NCI-H774 (cell line): ENCODE results near the gene PHTF2.
"Not testable (repeated sequence)": the region's sequence is repeated elsewhere in the genome, so short reads cannot be mapped to it uniquely, and the experiment has no call there.

Source experiments
- DNase-seq: peaks from one replicate; lab custom pipeline; 2025; lab: John Stamatoyannopoulos, UW

The PHTF2 gene

GRCh38 chr7:77798394-77799077, at the start of gene PHTF2, which contains the start of gene TMEM60:
PHTF2 (plus strand) TSS chr7:77798773.
TMEM60 (minus strand) TSS chr7:77798434; CDS start chr7:77794373, 4,061 bp downstream.
- peak; percentile 99 for DNase-seq

DNA sequence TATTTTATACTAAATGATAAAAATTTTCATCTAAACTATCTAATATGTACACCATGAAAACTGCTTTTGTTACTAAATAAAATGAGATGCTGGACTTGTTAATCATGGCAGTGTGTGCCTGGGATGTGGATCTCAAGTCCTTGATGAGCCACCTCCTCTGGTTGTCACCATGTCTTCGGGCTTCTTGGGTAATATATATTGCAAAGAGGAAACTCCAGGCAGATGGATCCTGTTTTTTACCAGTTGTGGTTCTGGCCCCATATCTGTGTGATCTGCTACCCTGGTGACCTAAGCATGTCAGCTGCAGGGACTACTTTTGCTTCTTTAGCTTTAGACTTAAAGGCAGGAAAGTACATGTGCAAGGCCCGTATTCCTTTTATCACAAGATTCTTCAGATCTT, 46.6 kb upstream of the PHTF2 start:
- DNase-seq: no peak

GRCh38 chr7:77753173-77753572, 45.4 kb upstream of the PHTF2 start:
- DNase-seq: peak; percentile 54

DNA sequence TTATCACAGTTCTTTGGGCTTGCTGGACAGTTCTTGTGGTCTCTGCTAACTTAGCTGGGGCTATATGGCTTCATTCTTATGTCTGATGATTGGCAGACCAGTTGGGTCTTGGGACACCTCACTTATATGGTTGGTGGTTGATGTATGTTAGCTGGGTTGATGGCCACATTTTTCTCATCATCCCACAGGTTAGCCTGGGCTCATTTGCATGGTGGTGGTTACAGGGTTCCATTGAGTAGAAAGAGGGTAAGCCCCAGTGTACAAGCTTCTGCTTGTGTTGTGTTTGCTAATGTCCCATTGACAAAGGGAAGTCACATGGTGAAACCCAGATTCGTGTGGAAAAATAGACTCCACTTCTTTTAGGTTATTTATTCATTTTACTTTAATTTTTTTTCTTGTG, 41.0 kb upstream of the PHTF2 start:
- no peak for DNase-seq

DNA sequence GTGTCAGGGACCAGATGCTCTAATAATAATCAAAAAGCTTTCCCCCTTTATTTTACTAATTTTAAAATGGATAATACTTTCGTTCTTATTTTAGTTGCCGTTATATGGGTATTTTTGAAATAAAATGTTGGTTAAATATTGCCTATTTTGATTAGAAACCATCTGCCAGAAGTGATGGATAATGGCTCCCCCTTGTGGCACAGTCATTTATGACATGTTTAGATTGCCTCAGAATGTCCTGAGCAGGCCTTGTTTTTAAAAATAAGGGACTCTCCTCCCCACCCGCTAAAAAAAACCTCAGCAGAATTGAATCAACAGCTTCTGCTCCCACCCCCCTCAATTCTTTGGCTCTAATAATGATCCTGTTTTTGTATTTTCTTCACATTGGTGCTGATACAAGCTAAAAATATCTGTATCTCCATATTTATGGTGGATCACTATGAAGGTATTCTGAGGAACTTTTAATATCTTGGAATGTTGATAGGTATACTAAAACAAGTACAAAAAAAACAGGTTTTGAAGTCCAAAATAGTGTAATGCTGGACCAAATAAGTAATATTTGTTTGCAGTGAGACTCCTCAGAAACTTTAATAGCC, 39.2 kb upstream of the PHTF2 start:
- DNase-seq: peak; percentile 10

DNA sequence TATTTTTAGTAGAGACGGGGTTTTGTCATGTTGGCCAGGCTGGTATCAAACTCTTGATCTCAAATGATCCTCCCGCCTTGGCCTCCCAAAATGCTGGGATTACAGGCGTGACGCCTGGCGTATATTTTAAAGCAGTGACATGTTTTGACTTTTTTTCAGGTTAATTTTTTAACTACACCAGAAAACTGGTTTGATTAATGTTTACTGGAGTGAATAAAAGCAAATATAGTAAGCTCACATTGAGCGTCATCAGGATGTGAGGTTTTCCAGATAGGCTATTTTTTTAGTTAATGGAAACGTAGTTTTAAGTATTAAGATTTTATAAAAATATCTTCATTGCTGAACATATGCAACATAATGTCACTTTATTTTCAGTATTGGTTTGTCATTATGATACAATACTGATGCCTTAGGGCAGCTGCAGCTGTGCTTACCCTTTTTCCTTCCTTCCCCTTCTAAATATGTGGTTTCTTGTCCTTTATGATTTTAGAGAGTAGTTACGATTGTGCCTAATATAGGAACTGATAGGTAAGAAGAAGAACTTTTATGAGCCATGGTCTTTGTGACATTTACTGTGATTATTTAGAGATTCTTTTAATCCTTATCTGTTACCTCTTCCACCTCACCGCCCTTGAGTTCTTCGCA, 37.6 kb upstream of the PHTF2 start:
- no peak for DNase-seq

DNA sequence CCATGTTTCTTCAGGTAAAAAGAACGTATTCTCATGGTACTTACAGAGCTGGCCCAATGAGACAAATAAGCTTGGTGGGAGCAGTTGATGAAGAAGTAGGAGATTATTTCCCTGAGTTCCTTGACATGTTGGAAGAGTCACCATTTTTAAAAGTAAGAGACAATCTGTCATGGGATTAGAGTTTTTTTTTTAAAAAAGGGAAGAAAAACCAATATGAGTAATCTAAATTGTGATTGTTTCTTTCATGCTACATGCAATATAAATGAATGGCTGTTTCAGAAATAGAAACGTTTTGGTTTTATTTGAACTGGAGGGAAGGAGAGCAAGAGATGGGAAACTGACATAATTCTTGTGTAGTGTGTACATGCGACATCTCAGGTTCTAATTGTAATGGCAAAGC, 33.1 kb upstream of the PHTF2 start:
- no peak for DNase-seq

GRCh38 chr7:77765906-77766800, 32.4 kb upstream of the PHTF2 start:
- no peak for DNase-seq

- no peak for DNase-seq
Measured at GRCh38 chr7:77766801-77767605, 31.6 kb upstream of the PHTF2 start.

- DNase-seq: no peak
Measured at GRCh38 chr7:77770316-77770715, 28.3 kb upstream of the PHTF2 start.

GRCh38 chr7:77771901-77772300, 26.7 kb upstream of the PHTF2 start:
- DNase-seq: no peak

DNA sequence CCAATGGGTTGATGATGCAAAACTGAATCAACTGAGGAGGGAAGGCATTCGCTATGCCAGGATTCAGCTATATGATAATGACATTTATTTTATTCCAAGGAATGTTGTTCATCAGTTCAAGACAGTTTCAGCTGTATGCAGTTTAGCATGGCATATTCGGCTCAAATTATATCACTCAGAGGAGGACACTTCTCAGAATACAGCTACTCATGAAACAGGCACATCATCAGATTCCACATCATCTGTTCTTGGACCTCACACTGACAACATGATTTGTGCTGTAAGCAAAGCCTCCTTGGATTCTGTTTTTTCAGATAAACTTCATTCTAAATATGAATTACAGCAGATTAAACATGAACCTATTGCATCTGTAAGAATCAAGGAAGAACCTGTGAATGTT, 20.0 kb upstream of the PHTF2 start:
- no peak for DNase-seq

DNA sequence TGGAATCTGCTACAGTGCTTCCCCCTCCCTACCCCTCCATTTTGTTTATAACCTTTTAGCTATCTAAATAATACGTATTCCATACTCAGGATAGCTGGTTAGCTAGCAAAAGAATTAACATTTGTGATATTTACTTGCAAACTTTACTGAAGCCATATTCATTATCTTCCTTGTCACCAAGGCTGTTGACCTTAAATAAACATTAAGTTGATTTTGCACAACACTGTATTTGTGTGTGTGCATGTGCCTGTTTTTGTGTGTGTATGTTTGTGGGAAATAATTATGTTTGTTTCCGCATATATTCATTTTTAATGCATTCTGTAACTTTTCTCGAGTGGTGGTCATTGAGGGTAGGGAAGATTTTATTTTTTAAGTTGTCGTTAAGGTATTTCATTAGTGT, 16.2 kb upstream of the PHTF2 start:
- no peak for DNase-seq

GRCh38 chr7:77783111-77783510, 15.5 kb upstream of the PHTF2 start:
- no peak for DNase-seq

GRCh38 chr7:77783545-77783944, 15.0 kb upstream of the PHTF2 start:
- DNase-seq: no peak

DNA sequence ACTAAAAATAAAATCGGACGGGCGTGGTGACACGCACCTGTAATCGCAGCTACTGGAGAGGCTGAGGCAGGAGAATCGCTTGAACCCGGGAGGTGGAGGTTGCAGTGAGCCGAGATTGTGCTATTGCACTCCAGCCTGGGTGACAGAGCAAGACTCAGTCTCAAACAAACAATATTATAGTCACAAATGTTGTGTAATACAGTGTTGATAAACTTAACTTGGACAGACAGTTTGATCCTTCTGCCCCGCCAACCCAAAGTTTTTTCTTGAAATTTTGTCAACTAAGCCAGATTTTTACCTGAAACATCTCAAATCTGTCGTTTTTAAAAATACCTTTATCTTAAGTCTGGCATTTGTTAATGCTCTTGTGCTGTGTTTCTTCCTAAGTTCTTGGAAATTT, 14.1 kb upstream of the PHTF2 start:
- not testable (repeated sequence) for DNase-seq

GRCh38 chr7:77786018-77786417, 12.6 kb upstream of the PHTF2 start:
- DNase-seq: no peak

DNA sequence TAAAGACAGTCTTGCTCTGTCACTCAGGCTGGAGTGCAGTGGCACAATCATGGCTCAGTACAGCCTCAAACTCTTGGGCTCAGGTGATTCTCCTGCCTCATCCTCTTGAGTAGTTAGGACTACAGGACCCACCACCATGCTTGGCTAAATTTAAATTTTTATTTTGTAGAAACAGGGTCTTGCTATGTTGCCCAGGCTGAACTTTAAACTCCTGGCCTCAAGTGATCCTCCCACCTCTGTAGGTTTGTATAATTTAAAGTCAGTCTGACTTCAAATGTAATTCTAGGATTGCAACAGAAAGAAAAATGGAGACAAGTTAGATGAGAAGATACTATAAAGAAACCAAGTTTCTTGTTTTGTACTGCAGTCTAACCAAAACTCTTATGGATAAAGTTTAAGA, 11.8 kb upstream of the PHTF2 start:
- DNase-seq: no peak

GRCh38 chr7:77788327-77788902, 10.2 kb upstream of the PHTF2 start:
- no peak for DNase-seq

- peak; percentile 76 for DNase-seq
Measured at GRCh38 chr7:77791336-77791735, 7.2 kb upstream of the PHTF2 start.

GRCh38 chr7:77791956-77792355, 6.6 kb upstream of the PHTF2 start:
- no peak for DNase-seq
